ENCODE data around the gene TYW1.
A peak's percentile ranks its signal among the peaks of the same experiment; 100 is the strongest.
"Not testable (repeated sequence)": the region's sequence is repeated elsewhere in the genome, so short reads cannot be mapped to it uniquely, and the experiment has no call there.

Gene TYW1

DNA sequence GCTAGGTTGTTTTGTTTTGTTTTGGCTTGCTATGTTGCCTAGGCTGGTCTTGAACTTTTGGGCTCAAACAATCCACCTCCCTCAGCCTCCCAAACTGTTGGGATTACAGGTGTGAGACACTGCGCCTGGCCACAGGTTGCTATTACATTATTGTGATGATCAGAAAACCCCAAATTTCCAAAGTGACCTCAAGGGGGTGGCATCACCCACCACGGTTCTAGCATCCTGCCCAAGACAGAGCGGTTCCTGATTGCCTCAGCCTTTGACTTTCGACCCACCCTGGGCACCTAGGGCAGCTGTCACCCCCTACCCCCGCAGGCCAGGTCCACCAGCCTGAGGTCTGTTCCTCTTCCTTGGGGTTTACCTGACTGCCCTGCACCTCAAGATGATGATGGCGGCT lies 29.6 kb upstream of the TYW1 start:
- no peaks in the 10 kb centered on the region for H3K27me3 ChIP-seq (ENCODE audit: control insufficient read depth, insufficient read depth, low read length)
- H3K9ac ChIP-seq (ENCODE audit: low read length), result no peak overlapping the region
- no peaks in the 10 kb centered on the region for H3K36me3 ChIP-seq (ENCODE audit: control insufficient read depth, insufficient read depth, low read length)

DNA sequence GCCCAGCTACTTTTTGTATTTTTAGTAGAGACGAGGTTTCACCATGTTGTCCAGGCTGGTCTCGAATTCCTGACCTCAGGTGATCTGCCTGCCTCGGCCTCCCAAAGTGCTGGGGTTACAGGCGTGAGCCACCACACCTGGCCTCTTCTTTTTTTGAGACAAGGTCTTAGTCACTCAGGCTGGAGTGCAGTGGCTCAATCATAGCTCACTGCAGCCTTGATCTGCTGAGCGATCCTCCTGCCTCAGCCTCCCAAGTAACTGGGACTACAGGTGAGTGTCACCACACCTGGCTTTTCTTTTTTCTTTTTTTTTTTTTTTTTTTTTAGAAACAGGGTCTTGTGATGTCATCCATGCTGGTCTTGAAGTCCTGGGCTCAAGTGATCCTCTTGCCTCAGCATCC lies 27.6 kb upstream of the TYW1 start:
- not testable (repeated sequence) for H3K9ac ChIP-seq (ENCODE audit: low read length); H3K9me3 ChIP-seq (ENCODE audit: control insufficient read depth, low read length); H3K36me3 ChIP-seq (ENCODE audit: control insufficient read depth, insufficient read depth, low read length); H3K4me3 ChIP-seq (ENCODE audit: low read length); H3K27me3 ChIP-seq (ENCODE audit: control insufficient read depth, insufficient read depth, low read length)
- peaks cover 26% of the 10 kb centered on the region for H3K4me1 ChIP-seq (ENCODE audit: control insufficient read depth, insufficient read depth, low read length)

More for the DNA sequence above, 29.6 kb upstream of the TYW1 start:
- H3K9me3 ChIP-seq (ENCODE audit: control insufficient read depth, low read length), result no peaks in the 10 kb centered on the region
- peaks cover 19% of the 10 kb centered on the region for H3K4me1 ChIP-seq (ENCODE audit: control insufficient read depth, insufficient read depth, low read length)
- H3K4me3 ChIP-seq (ENCODE audit: low read length), result no peak overlapping the region

GRCh38 chr7:66970310-66970709 lies 26.3 kb upstream of the TYW1 start:
- no peaks in the 10 kb centered on the region for H3K9me3 ChIP-seq (ENCODE audit: control insufficient read depth, low read length)
- H3K9ac ChIP-seq (ENCODE audit: low read length), result no peak overlapping the region
- H3K36me3 ChIP-seq (ENCODE audit: control insufficient read depth, insufficient read depth, low read length), result no peaks in the 10 kb centered on the region
- H3K27me3 ChIP-seq (ENCODE audit: control insufficient read depth, insufficient read depth, low read length), result no peaks in the 10 kb centered on the region
- no peak overlapping the region for H3K4me3 ChIP-seq (ENCODE audit: low read length)
- H3K4me1 ChIP-seq (ENCODE audit: control insufficient read depth, insufficient read depth, low read length), result peaks cover 26% of the 10 kb centered on the region

GRCh38 chr7:66974986-66975590 lies 21.5 kb upstream of the TYW1 start:
- peaks cover 16% of the 10 kb centered on the region for H3K4me1 ChIP-seq (ENCODE audit: control insufficient read depth, insufficient read depth, low read length)

DNA sequence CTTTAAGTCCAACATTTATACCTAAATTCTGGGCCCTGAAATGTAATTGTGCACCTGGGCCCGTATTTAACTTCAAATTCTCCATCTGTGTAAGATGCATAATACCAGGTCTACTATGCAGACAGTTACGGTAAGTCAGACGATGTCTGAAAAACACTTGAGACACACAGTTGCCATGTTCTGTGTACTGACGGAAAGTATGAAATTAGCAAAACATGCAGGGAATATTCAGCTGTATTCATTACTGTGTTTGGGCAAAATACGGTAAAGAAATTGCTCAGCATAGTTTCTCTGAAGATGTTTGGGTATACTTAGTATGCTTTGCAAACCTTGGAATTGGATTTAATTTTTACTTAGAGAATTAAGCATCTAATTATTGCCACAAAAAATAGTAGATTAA lies 18.3 kb upstream of the TYW1 start:
- H3K4me1 ChIP-seq (ENCODE audit: control insufficient read depth, insufficient read depth, low read length); H3K9me3 ChIP-seq (ENCODE audit: control insufficient read depth, low read length); H3K27me3 ChIP-seq (ENCODE audit: control insufficient read depth, insufficient read depth, low read length); H3K4me3 ChIP-seq (ENCODE audit: low read length); H3K9ac ChIP-seq (ENCODE audit: low read length); H3K36me3 ChIP-seq (ENCODE audit: control insufficient read depth, insufficient read depth, low read length): not testable (repeated sequence)

More at GRCh38 chr7:66974986-66975590, 21.5 kb upstream of the TYW1 start:
- no peaks in the 10 kb centered on the region for H3K9me3 ChIP-seq (ENCODE audit: control insufficient read depth, low read length)
- no peak overlapping the region for H3K9ac ChIP-seq (ENCODE audit: low read length)
- H3K27me3 ChIP-seq (ENCODE audit: control insufficient read depth, insufficient read depth, low read length), result no peaks in the 10 kb centered on the region
- no peak overlapping the region for H3K4me3 ChIP-seq (ENCODE audit: low read length)
- no peaks in the 10 kb centered on the region for H3K36me3 ChIP-seq (ENCODE audit: control insufficient read depth, insufficient read depth, low read length)

DNA sequence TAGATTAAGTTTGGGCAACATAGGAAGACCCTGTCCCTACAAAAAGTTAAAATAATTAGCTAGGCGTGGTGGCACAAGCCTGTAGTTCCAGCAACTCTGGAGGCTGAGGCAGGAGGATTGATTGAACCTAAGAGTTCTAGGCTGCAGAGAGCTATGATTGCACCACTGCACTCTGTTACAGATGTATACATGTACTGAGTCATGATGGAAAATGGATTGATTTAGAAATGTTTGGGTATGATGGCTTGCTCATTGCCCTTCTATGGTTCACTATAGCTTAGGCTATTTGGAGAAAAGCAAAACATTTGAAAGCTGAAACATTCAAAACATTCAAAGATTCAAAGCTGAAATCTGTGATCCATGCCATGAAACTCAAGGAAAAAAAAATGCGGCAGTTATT lies 17.6 kb upstream of the TYW1 start:
- not testable (repeated sequence) for H3K36me3 ChIP-seq (ENCODE audit: control insufficient read depth, insufficient read depth, low read length); H3K4me1 ChIP-seq (ENCODE audit: control insufficient read depth, insufficient read depth, low read length); H3K27me3 ChIP-seq (ENCODE audit: control insufficient read depth, insufficient read depth, low read length); H3K9ac ChIP-seq (ENCODE audit: low read length); H3K4me3 ChIP-seq (ENCODE audit: low read length); H3K9me3 ChIP-seq (ENCODE audit: control insufficient read depth, low read length)

DNA sequence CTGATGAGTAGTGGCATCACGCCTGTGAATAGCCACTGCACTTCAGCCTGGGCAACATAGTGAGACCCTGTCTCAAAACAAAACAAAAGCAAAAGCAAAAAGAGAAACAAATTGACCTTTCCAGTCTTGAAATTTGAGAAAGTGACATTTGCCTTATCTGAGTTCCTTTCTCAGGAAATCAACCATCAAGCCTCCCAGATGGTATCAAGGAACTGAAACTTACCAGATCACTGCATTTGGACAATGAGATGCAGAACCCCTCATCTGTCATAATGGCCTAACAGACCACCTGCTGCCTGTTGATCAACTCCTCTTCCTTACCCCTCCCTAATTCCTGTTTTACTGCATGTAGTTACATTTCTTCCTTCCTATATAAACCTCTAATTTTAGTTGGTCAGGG lies 16.3 kb upstream of the TYW1 start:
- not testable (repeated sequence) for H3K27me3 ChIP-seq (ENCODE audit: control insufficient read depth, insufficient read depth, low read length); H3K36me3 ChIP-seq (ENCODE audit: control insufficient read depth, insufficient read depth, low read length); H3K4me1 ChIP-seq (ENCODE audit: control insufficient read depth, insufficient read depth, low read length); H3K9me3 ChIP-seq (ENCODE audit: control insufficient read depth, low read length); H3K4me3 ChIP-seq (ENCODE audit: low read length); H3K9ac ChIP-seq (ENCODE audit: low read length)

DNA sequence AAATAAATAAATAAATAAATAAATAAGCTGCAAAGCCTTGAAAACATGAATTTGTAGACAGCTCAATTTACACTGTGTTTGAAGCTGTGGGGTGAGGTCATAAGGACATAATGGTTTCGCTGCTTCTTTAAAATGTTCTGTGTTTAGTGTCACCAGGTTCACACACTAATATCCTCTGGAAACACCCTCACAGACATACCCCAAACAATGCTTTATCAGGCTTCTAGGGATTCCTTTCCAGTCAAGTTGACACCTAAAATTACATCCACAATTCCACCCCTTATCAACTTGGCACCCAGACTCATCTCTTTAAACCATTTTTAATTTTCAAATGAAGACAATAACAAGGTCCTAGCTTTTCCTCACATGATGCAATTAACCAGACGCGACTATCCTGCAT lies 7.1 kb upstream of the TYW1 start:
- not testable (repeated sequence) for H3K9ac ChIP-seq (ENCODE audit: low read length); H3K36me3 ChIP-seq (ENCODE audit: control insufficient read depth, insufficient read depth, low read length); H3K4me3 ChIP-seq (ENCODE audit: low read length); H3K4me1 ChIP-seq (ENCODE audit: control insufficient read depth, insufficient read depth, low read length); H3K9me3 ChIP-seq (ENCODE audit: control insufficient read depth, low read length); H3K27me3 ChIP-seq (ENCODE audit: control insufficient read depth, insufficient read depth, low read length)

DNA sequence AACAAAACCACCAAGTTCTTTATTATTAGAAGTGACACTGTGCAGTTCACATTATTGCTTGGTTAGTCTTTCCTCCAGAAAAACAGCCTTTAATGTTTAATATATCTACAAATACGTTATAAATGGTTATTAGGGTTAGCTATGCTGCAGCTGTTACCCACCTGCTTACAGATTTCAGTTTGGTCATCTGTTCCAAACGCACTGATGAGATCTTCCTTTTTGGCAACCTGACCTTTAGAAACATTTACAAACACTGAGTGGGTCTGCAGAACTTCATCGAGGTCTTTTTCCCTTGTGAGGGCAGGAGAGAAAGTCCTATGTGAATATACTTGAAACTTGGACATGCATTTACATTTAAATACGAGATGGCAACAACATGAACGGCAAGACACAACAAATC lies 2.6 kb upstream of the TYW1 start:
- peak overlapping the region; percentile 84 for H3K9ac ChIP-seq (ENCODE audit: low read length)
- not testable (repeated sequence) for H3K27me3 ChIP-seq (ENCODE audit: control insufficient read depth, insufficient read depth, low read length); H3K9me3 ChIP-seq (ENCODE audit: control insufficient read depth, low read length); H3K4me3 ChIP-seq (ENCODE audit: low read length); H3K4me1 ChIP-seq (ENCODE audit: control insufficient read depth, insufficient read depth, low read length); H3K36me3 ChIP-seq (ENCODE audit: control insufficient read depth, insufficient read depth, low read length)

DNA sequence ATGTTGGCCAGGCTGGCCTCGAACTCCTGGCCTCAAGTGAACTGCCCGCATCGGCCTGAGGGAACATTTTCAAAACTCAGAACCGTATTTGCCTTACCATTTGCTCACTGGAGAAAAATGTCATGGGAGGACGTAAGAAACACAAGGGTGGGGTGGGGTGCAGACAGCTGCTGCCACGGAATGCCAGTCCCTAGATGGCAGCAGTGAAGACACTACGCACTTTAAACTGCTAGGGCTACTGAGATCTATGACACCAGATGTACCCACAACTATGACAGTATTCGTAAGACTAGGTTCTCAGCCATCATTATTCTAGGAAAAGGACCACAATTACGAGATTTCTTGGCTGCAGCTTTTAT lies 2.0 kb upstream of the TYW1 start:
- not testable (repeated sequence) for H3K36me3 ChIP-seq (ENCODE audit: control insufficient read depth, insufficient read depth, low read length)
- H3K9ac ChIP-seq (ENCODE audit: low read length), result peak overlapping the region; percentile 84

DNA sequence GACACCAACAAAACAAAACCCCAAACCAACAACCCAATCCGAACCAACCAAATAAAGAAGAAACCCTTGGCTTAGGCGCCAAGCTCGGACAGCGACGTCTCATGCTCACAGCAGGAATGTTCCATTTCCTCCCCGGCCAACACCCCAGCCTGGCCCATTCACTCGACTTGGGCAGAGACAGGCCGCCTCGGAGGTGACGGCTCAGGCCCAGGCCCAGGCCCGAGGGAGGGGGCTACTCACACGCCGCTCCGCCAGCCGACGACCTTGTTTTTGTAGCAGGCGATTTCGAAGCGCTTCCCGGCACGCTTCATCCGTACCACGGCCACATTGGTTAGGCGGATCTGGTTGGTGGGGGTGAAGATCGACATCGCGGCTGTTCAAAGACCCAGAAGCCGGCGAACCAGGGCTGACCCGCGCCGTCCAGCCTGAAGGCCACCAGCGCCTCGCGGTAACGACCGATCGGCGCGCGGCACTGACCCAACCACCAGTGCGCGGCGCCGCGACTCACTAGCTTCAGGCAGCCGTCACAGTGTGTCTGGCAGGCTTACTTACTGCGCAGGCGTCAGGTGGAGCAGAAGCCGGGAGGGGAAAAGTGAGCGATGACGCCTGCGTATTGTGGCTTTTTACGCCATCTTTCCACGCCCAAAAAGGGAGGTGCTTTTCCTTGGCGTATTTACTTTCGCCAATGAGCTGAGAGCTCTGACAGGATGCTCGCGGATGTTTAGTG lies 1.4 kb upstream of the TYW1 start, which contains the start of gene SBDS:
TSS of gene SBDS (minus strand) at position 537 of the 727 bp plus-strand sequence. CDS start at position 368, 169 bp downstream.
- H3K9me3 ChIP-seq (ENCODE audit: control insufficient read depth, low read length); H3K27me3 ChIP-seq (ENCODE audit: control insufficient read depth, insufficient read depth, low read length); H3K4me1 ChIP-seq (ENCODE audit: control insufficient read depth, insufficient read depth, low read length); H3K36me3 ChIP-seq (ENCODE audit: control insufficient read depth, insufficient read depth, low read length): not testable (repeated sequence)
- Histone ChIP-seq H3K9ac (ENCODE audit: low read length) (peak within 1 kb of the TSS; percentile 84), H3K4me3 (ENCODE audit: low read length) (peak within 1 kb of the TSS; percentile 63)

More for the DNA sequence above, 2.0 kb upstream of the TYW1 start:
- peak overlapping the region; percentile 63 for H3K4me3 ChIP-seq (ENCODE audit: low read length)
- H3K9me3 ChIP-seq (ENCODE audit: control insufficient read depth, low read length); H3K27me3 ChIP-seq (ENCODE audit: control insufficient read depth, insufficient read depth, low read length); H3K4me1 ChIP-seq (ENCODE audit: control insufficient read depth, insufficient read depth, low read length): not testable (repeated sequence)

GRCh38 chr7:67000601-67001258 lies 4.1 kb downstream of the TYW1 start:
- H3K9ac ChIP-seq (ENCODE audit: low read length); H3K36me3 ChIP-seq (ENCODE audit: control insufficient read depth, insufficient read depth, low read length); H3K4me3 ChIP-seq (ENCODE audit: low read length); H3K9me3 ChIP-seq (ENCODE audit: control insufficient read depth, low read length); H3K27me3 ChIP-seq (ENCODE audit: control insufficient read depth, insufficient read depth, low read length); H3K4me1 ChIP-seq (ENCODE audit: control insufficient read depth, insufficient read depth, low read length): not testable (repeated sequence)

Data from mucosa of stomach (tissue), 1 donor.